Chondrocyte (in vitro differentiated cells): ENCODE results near the gene DCDC1. TPM values are rescaled to one million over a fixed set of nuclear protein-coding genes. Genes with fewer than 3 reads are reported as not detected.

Experiments
- DNase-seq: peaks from one replicate; pipeline ENCODE4 v3.0.0; 2021; ENCODE audit warnings: mixed read lengths, low spot score
- H3K27ac Mint-ChIP-seq: one replicate; pipeline ENCODE4 v1.8.0; 2021; ENCODE audit warnings: mild to moderate bottlenecking, moderate library complexity, mixed read lengths; ENCODE audit not compliant: unreplicated experiment
- H3K27me3 Mint-ChIP-seq: 2 replicates; pipeline ENCODE4 v1.8.0; 2021; ENCODE audit warnings: low read depth, mixed read lengths
- H3K36me3 Mint-ChIP-seq: 2 replicates; pipeline ENCODE4 v1.8.0; 2021; ENCODE audit warnings: low read depth, mixed read lengths
- H3K4me1 Mint-ChIP-seq: 2 replicates; pipeline ENCODE4 v1.8.0; 2021; ENCODE audit warnings: low read depth, mild to moderate bottlenecking, mixed read lengths
- H3K4me3 Mint-ChIP-seq: one replicate; pipeline ENCODE4 v1.8.0; 2021; ENCODE audit warnings: mild to moderate bottlenecking, moderate library complexity, mixed read lengths; ENCODE audit not compliant: unreplicated experiment
- H3K9me3 Mint-ChIP-seq: 2 replicates; pipeline ENCODE4 v1.8.0; 2021; ENCODE audit warnings: low read depth, mixed read lengths
- CTCF ChIP-seq: fragments of 200-600 bp; sonication (generic); IDR thresholded peaks from 2 replicates; pipeline ENCODE4 v1.5.0; 2021; ENCODE audit warnings: antibody characterized with exemption, mild to moderate bottlenecking, moderate library complexity
- total RNA-seq: library from RNA; stranded (reverse); gene quantifications from 3 replicates; pipeline ENCODE4 v1.2.1, GENCODE V29; 2021

DCDC1 gene
- total RNA-seq, 1 donor from 2014 or later: not detected

GRCh38 chr11:31267720-31268119 is 101.8 kb downstream of the DCDC1 start:
- H3K4me3 Mint-ChIP-seq: no peak overlapping the region
- H3K4me1 Mint-ChIP-seq: peaks cover under 1% of the 10 kb centered on the region
- TF ChIP-seq CTCF: no peak
- H3K9me3 Mint-ChIP-seq: peaks cover 10% of the 10 kb centered on the region
- H3K27me3 Mint-ChIP-seq: peaks cover 3% of the 10 kb centered on the region
- DNase-seq: no peak
- H3K36me3 Mint-ChIP-seq: no peaks in the 10 kb centered on the region
- no peak overlapping the region for H3K27ac Mint-ChIP-seq

- Mint-ChIP-seq H3K4me3 (no peak overlapping the region), H3K36me3 (no peaks in the 10 kb centered on the region), H3K9me3 (no peaks in the 10 kb centered on the region), H3K27me3 (peaks cover 6% of the 10 kb centered on the region), H3K4me1 (peaks cover 3% of the 10 kb centered on the region), H3K27ac (no peak overlapping the region)
- DNase-seq: no peak
- TF ChIP-seq CTCF: peak; percentile 15
These were observed 104.7 kb downstream of the DCDC1 start for GRCh38 chr11:31264834-31265233.

DNA sequence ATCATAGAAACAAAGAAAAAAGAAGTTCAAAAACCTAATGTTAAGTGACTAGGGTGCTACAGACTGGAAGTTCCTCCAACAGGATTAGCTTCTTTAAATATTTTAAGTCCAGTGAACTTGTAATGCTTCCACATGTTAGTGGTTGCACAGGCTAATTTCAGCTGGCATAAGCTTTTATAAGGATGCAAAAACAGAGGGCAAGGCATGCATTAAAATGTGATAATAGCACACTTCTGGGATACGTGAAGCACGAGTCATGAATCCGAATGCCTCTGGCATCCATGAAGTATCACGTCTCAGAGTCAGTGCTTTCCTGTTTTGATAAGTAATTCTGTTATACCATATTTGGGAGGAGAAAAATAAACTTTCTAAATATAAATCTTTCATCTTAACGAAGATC is 106.8 kb downstream of the DCDC1 start:
- no peak overlapping the region for H3K4me3 Mint-ChIP-seq
- no peaks in the 10 kb centered on the region for H3K36me3 Mint-ChIP-seq
- H3K27ac Mint-ChIP-seq: no peak overlapping the region
- H3K27me3 Mint-ChIP-seq: peaks cover 6% of the 10 kb centered on the region
- TF ChIP-seq CTCF: no peak
- peaks cover 5% of the 10 kb centered on the region for H3K4me1 Mint-ChIP-seq
- DNase-seq: no peak
- no peaks in the 10 kb centered on the region for H3K9me3 Mint-ChIP-seq

GRCh38 chr11:31259797-31260196 is 109.7 kb downstream of the DCDC1 start:
- no peak for TF ChIP-seq CTCF
- Mint-ChIP-seq H3K4me1 (peaks cover 5% of the 10 kb centered on the region), H3K27ac (no peak overlapping the region), H3K27me3 (peaks cover 10% of the 10 kb centered on the region), H3K4me3 (no peak overlapping the region), H3K9me3 (no peaks in the 10 kb centered on the region), H3K36me3 (no peaks in the 10 kb centered on the region)
- no peak for DNase-seq

- Mint-ChIP-seq H3K36me3 (no peaks in the 10 kb centered on the region), H3K4me1 (peaks cover 3% of the 10 kb centered on the region), H3K9me3 (no peaks in the 10 kb centered on the region), H3K27me3 (peaks cover 22% of the 10 kb centered on the region), H3K4me3 (no peak overlapping the region), H3K27ac (no peak overlapping the region)
- TF ChIP-seq CTCF: no peak
- no peak for DNase-seq
These were observed 115.1 kb downstream of the DCDC1 start for GRCh38 chr11:31254415-31254814.
